ENCODE measurements around the gene ZNF268. TPM values are rescaled to one million over a fixed set of nuclear protein-coding genes. Genes with fewer than 3 reads are reported as not detected.

Gene ZNF268
- total RNA-seq, 6 experiments from 2014 or later = 8.2 to 14.2 (median 10.7) TPM

DNA sequence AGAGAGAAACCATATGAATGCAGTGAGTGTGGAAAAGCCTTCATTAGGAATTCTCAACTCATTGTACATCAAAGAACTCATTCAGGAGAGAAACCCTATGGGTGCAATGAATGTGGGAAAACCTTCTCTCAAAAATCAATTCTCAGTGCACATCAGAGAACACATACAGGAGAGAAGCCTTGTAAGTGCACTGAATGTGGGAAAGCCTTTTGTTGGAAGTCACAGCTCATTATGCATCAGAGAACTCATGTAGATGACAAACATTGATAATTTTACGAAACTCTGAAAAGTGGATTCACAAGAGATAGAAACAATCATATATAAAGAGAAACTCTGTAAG lies 22.9 kb downstream of the ZNF268 start:
- no peaks in the 10 kb centered on the region for H3K4me1 ChIP-seq
- WGBS (ENCODE audit: insufficient coverage, low coverage, low lambda C conversion rate, missing lambda C conversion rate) = 85% methylated on average over 1 of the region's 1 CpG
- H3K27ac ChIP-seq = no peak overlapping the region
- intact Hi-C loops (cut with DNase I) = no loop called here
- no peak for ATAC-seq
- TF ChIP-seq POLR2A (IDR thresholded peaks at IDR 0.05) = no peak
- TF ChIP-seq, protein P1, sequence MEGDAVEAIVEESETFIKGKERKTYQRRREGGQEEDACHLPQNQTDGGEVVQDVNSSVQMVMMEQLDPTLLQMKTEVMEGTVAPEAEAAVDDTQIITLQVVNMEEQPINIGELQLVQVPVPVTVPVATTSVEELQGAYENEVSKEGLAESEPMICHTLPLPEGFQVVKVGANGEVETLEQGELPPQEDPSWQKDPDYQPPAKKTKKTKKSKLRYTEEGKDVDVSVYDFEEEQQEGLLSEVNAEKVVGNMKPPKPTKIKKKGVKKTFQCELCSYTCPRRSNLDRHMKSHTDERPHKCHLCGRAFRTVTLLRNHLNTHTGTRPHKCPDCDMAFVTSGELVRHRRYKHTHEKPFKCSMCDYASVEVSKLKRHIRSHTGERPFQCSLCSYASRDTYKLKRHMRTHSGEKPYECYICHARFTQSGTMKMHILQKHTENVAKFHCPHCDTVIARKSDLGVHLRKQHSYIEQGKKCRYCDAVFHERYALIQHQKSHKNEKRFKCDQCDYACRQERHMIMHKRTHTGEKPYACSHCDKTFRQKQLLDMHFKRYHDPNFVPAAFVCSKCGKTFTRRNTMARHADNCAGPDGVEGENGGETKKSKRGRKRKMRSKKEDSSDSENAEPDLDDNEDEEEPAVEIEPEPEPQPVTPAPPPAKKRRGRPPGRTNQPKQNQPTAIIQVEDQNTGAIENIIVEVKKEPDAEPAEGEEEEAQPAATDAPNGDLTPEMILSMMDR (IDR thresholded peaks at IDR 0.05) = no peak
- H3K4me3 ChIP-seq = no peak overlapping the region
- DNase-seq = no peak
- peaks cover 0 to 30% (median 15%) of the 10 kb centered on the region in 4 donors for H3K36me3 ChIP-seq
- no peaks in the 10 kb centered on the region for H3K27me3 ChIP-seq
- peaks cover 28 to 77% (median 58%) of the 10 kb centered on the region in 4 donors for H3K9me3 ChIP-seq

GRCh38 chr12:133206390-133206789 lies 25.1 kb downstream of the ZNF268 start:
- Histone ChIP-seq H3K4me3 (no peak overlapping the region), H3K4me1 (no peaks in the 10 kb centered on the region), H3K27ac (no peak overlapping the region), H3K27me3 (no peaks in the 10 kb centered on the region), H3K9me3 (peaks cover 28 to 71% (median 57%) of the 10 kb centered on the region in 4 donors), H3K36me3 (peaks cover 0 to 19% (median 15%) of the 10 kb centered on the region in 4 donors)
- DNase-seq (no peak), ATAC-seq (no peak)
- TF ChIP-seq POLR2A (IDR thresholded peaks at IDR 0.05) = no peak
- TF ChIP-seq, protein P1 (IDR thresholded peaks at IDR 0.05) = no peak
- WGBS (ENCODE audit: insufficient coverage, low coverage, low lambda C conversion rate, missing lambda C conversion rate) = 94% methylated on average over 2 of the region's 2 CpGs
- intact Hi-C loops (cut with DNase I) = no loop called here

DNA sequence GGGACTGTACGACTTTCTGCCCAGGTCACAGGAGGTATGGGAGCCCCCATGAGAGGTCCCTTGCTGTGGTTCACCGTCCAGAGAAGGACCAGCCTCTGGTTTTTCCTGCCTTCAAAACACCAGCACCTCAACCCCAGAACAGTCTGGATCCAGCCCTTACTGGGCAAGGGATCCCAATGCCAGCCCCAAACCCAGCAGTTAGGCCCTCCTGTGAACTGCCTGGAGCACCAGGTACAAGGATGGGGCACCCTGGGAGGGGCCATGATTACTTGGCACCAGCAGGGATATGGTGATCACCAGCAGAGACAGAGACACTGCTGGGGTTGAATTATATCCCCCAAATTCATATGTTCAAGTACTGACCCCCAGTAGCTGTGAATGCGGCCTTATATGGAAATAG lies 34.4 kb downstream of the ZNF268 start:
- Histone ChIP-seq H3K4me1 (no peaks in the 10 kb centered on the region), H3K9me3 (peaks cover 0 to 14% (median under 1%) of the 10 kb centered on the region in 4 donors), H3K36me3 (no peaks in the 10 kb centered on the region), H3K27ac (no peak overlapping the region), H3K27me3 (no peaks in the 10 kb centered on the region), H3K4me3 (no peak overlapping the region)
- intact Hi-C loops (cut with DNase I) = no loop called here
- TF ChIP-seq POLR2A (IDR thresholded peaks at IDR 0.05) = no peak
- TF ChIP-seq, protein P1 (IDR thresholded peaks at IDR 0.05) = no peak
- ATAC-seq (no peak), DNase-seq (no peak)
- 60% methylated on average over 2 of the region's 3 CpGs for WGBS (ENCODE audit: insufficient coverage, low coverage, low lambda C conversion rate, missing lambda C conversion rate)

GRCh38 chr12:133217219-133217618 lies 35.9 kb downstream of the ZNF268 start:
- Histone ChIP-seq H3K27me3 (no peaks in the 10 kb centered on the region), H3K36me3 (no peaks in the 10 kb centered on the region), H3K4me1 (no peaks in the 10 kb centered on the region), H3K9me3 (peaks cover 0 to 3% (median 0%) of the 10 kb centered on the region in 4 donors), H3K4me3 (no peak overlapping the region), H3K27ac (no peak overlapping the region)
- no CpG with 5 or more reads among the region's 3 CpGs for WGBS (ENCODE audit: insufficient coverage, low coverage, low lambda C conversion rate, missing lambda C conversion rate)
- intact Hi-C loops (cut with DNase I) = no loop called here
- TF ChIP-seq, protein P1 (IDR thresholded peaks at IDR 0.05) = no peak
- no peak for TF ChIP-seq POLR2A (IDR thresholded peaks at IDR 0.05)
- no peak for DNase-seq
- no peak for ATAC-seq

- Histone ChIP-seq H3K27ac (no peak overlapping the region), H3K4me1 (no peaks in the 10 kb centered on the region), H3K4me3 (no peak overlapping the region), H3K27me3 (no peaks in the 10 kb centered on the region), H3K9me3 (no peaks in the 10 kb centered on the region), H3K36me3 (no peaks in the 10 kb centered on the region)
- DNase-seq = no peak
- ATAC-seq = no peak
- TF ChIP-seq, protein P1 (IDR thresholded peaks at IDR 0.05) = no peak
- TF ChIP-seq POLR2A (IDR thresholded peaks at IDR 0.05) = no peak
- WGBS (ENCODE audit: insufficient coverage, low coverage, low lambda C conversion rate, missing lambda C conversion rate) = 57% methylated on average over 1 of the region's 6 CpGs
- intact Hi-C loops (cut with DNase I) = no loop called here
These were observed 39.2 kb downstream of the ZNF268 start for GRCh38 chr12:133220521-133220920.
